HEK293 (cell line): ENCODE measurements around the gene AFP.

ENCODE experiments used
- CTCF ChIP-seq: fragments of 450-650 bp; formaldehyde crosslinking; IDR thresholded peaks from 2 replicates; pipeline ENCODE4 v1.5.1; 2016; ENCODE audit warnings: missing biosample characterization, missing genetic modification characterization
- GLI2 ChIP-seq: fragments of 450-650 bp; formaldehyde crosslinking; IDR thresholded peaks from 2 replicates; pipeline ENCODE4; 2017; ENCODE audit warnings: missing biosample characterization, missing genetic modification characterization, low read depth, borderline replicate concordance
- KLF16 ChIP-seq: fragments of 450-650 bp; formaldehyde crosslinking; IDR thresholded peaks from 2 replicates; pipeline ENCODE4 v1.5.1; 2017; ENCODE audit warnings: missing biosample characterization, missing genetic modification characterization
- MEIS1 ChIP-seq: sonication (generic); formaldehyde crosslinking; IDR thresholded peaks from 2 replicates; pipeline ENCODE4 v1.8.1; 2022; ENCODE audit warnings: missing genetic modification reagents, mild to moderate bottlenecking, borderline replicate concordance
- PRDM4 ChIP-seq: fragments of 450-650 bp; formaldehyde crosslinking; IDR thresholded peaks from 2 replicates; pipeline ENCODE4 v1.5.1; 2017; ENCODE audit warnings: missing biosample characterization, missing genetic modification characterization
- SP7 ChIP-seq: fragments of 450-650 bp; formaldehyde crosslinking; IDR thresholded peaks from 2 replicates; pipeline ENCODE4 v1.5.1; 2016; ENCODE audit warnings: missing biosample characterization, missing genetic modification characterization
- ZBTB44 ChIP-seq: fragments of 450-650 bp; IDR thresholded peaks from 2 replicates; pipeline ENCODE4 v1.5.1; 2018; ENCODE audit warnings: missing biosample characterization, mild to moderate bottlenecking, missing genetic modification characterization
- ZNF175 ChIP-seq: fragments of 450-650 bp; formaldehyde crosslinking; IDR thresholded peaks from 2 replicates; pipeline ENCODE4 v1.5.1; 2016; ENCODE audit warnings: missing biosample characterization, missing genetic modification characterization

- no peak for TF ChIP-seq SP7 (tag by site-specific recombination)
- TF ChIP-seq GLI2 (tag by site-specific recombination) = no peak
- no peak for TF ChIP-seq CTCF (tag by site-specific recombination)
- no peak for TF ChIP-seq MEIS1 (CRISPR knock-in tag)
- TF ChIP-seq KLF16 (tag by site-specific recombination) = no peak
- TF ChIP-seq ZBTB44 (tag by site-specific recombination) = no peak
- TF ChIP-seq ZNF175 = no peak
- no peak for TF ChIP-seq PRDM4 (tag by site-specific recombination)
Observed at GRCh38 chr4:73479323-73479722, 43.3 kb downstream of the AFP start.
